Adrenal gland (tissue), 5 donors: Measurements from ENCODE around the gene PIGS.
A peak's percentile ranks its signal among the peaks of the same experiment; 100 is the strongest.

Source experiments
- CTCF ChIP-seq, 6 experiments: fragments of 450-650 bp in 4 of 6; fragments of 200-600 bp in 2 of 6; sonication (generic) in 1 of 6; IDR thresholded peaks; 1 replicate in 5 of 6; 2 replicates in 1 of 6; pipeline versions ENCODE4 v1.5.1 to v1.8.0; 2016 to 2021; ENCODE audit warnings: antibody characterized with exemption in 6 of 6, mild to moderate bottlenecking in 2 of 6, moderate library complexity in 1 of 6
- POLR2A ChIP-seq, 2 donors: fragments of 450-650 bp; IDR thresholded peaks; one replicate each; pipeline ENCODE4 v1.6.1; 2017; ENCODE audit warnings: antibody characterized with exemption in 2 of 2, mild to moderate bottlenecking in 2 of 2, moderate library complexity in 1 of 2
- donor health status: DM: no; HTN: no; CAD: no.

- TF ChIP-seq POLR2A (IDR thresholded peaks at IDR 0.05), result no peak
- peak; percentile 84 to 98 (median 90) for TF ChIP-seq CTCF (IDR thresholded peaks at IDR 0.05)
Observed at GRCh38 chr17:28547623-28548416, 23.5 kb downstream of the PIGS start.
